NB4 (cell line): Measurements from ENCODE around the gene TAS2R4.

Experiments
- CTCF ChIP-seq: IDR thresholded peaks from one replicate; pipeline ENCODE4 v1.5.1; 2012; ENCODE audit warnings: low read depth, low read length
- MYC ChIP-seq: IDR thresholded peaks from 2 replicates; pipeline ENCODE4 v1.6.1; 2011; ENCODE audit warnings: low read depth, low read length
- POLR2A ChIP-seq: IDR thresholded peaks from 2 replicates; pipeline ENCODE4 v1.6.1; 2011; ENCODE audit warnings: mild to moderate bottlenecking; ENCODE audit not compliant: insufficient read length; ENCODE audit errors: extremely low read depth

- TF ChIP-seq CTCF, result no peak
- no peak for TF ChIP-seq POLR2A
- TF ChIP-seq MYC, result no peak
Measured at GRCh38 chr7:141763797-141764196, 12.7 kb upstream of the TAS2R4 start, which contains the start of gene TAS2R3.
